Measurements from ENCODE around the gene KRTAP10-7. TPM values are rescaled to one million over a fixed set of nuclear protein-coding genes. Genes with fewer than 3 reads are reported as not detected.

The KRTAP10-7 gene
- total and polyA plus RNA-seq, 7 donors = not detected

- Histone ChIP-seq H3K4me3 (no peak overlapping the region), H3K36me3 (no peaks in the 10 kb centered on the region), H3K4me1 (no peaks in the 10 kb centered on the region), H3K9me3 (no peaks in the 10 kb centered on the region), H3K27ac (no peak overlapping the region), H3K27me3 (peaks cover 0 to under 1% (median 0%) of the 10 kb centered on the region in 3 donors)
- WGBS, 2 donors = 93 to 95% methylated on average over 1 of the region's 1 CpG
- DNase-seq = no peak
- intact Hi-C loops (cut with DNase I) = no loop called here
- TF ChIP-seq CTCF (IDR thresholded peaks at IDR 0.05) = no peak
- no peak for TF ChIP-seq POLR2AphosphoS5 (IDR thresholded peaks at IDR 0.05)
- TF ChIP-seq POLR2A (IDR thresholded peaks at IDR 0.05) = no peak
- no peak for TF ChIP-seq EP300 (IDR thresholded peaks at IDR 0.05)
Measured at GRCh38 chr21:44564099-44564498, 36.3 kb upstream of the KRTAP10-7 start.

GRCh38 chr21:44564886-44565598 lies 35.4 kb upstream of the KRTAP10-7 start:
- no peaks in the 10 kb centered on the region for H3K4me1 ChIP-seq
- H3K27me3 ChIP-seq = no peaks in the 10 kb centered on the region
- no peaks in the 10 kb centered on the region for H3K36me3 ChIP-seq
- no peak overlapping the region for H3K4me3 ChIP-seq
- intact Hi-C loops (cut with DNase I) = no loop called here
- no peak overlapping the region for H3K27ac ChIP-seq
- WGBS, 2 donors = 0 to 37% methylated on average over 1 of the region's 1 CpG
- DNase-seq = no peak
- no peaks in the 10 kb centered on the region for H3K9me3 ChIP-seq
- TF ChIP-seq POLR2A (IDR thresholded peaks at IDR 0.05) (no peak), EP300 (IDR thresholded peaks at IDR 0.05) (no peak), CTCF (IDR thresholded peaks at IDR 0.05) (no peak), POLR2AphosphoS5 (IDR thresholded peaks at IDR 0.05) (no peak)

- H3K27me3 ChIP-seq = no peaks in the 10 kb centered on the region
- H3K9me3 ChIP-seq = peaks cover 0 to 3% (median 0%) of the 10 kb centered on the region in 4 donors
- TF ChIP-seq POLR2A (IDR thresholded peaks at IDR 0.05) (no peak), CTCF (IDR thresholded peaks at IDR 0.05) (no peak), EP300 (IDR thresholded peaks at IDR 0.05) (no peak)
- intact Hi-C loops (cut with DNase I) = no loop called here
- H3K27ac ChIP-seq = no peak overlapping the region
- H3K4me3 ChIP-seq = no peak overlapping the region
- DNase-seq = no peak
- no peaks in the 10 kb centered on the region for H3K4me1 ChIP-seq
- H3K36me3 ChIP-seq = no peaks in the 10 kb centered on the region
- WGBS, 2 donors = 10 to 31% methylated on average over 1 of the region's 1 CpG
Measured at GRCh38 chr21:44566403-44566802, 34.0 kb upstream of the KRTAP10-7 start.

- no peak for DNase-seq
- Histone ChIP-seq H3K9me3 (peaks cover 0 to 3% (median 0%) of the 10 kb centered on the region in 4 donors), H3K27ac (no peak overlapping the region), H3K4me1 (no peaks in the 10 kb centered on the region), H3K27me3 (peaks cover 0 to 4% (median 0%) of the 10 kb centered on the region in 3 donors), H3K36me3 (no peaks in the 10 kb centered on the region), H3K4me3 (no peak overlapping the region)
- 88 to 89% methylated on average over 18 of the region's 18 CpGs for WGBS, 2 donors
- intact Hi-C loops (cut with DNase I) = no loop called here
- TF ChIP-seq CTCF (IDR thresholded peaks at IDR 0.05) = no peak
- no peak for TF ChIP-seq POLR2AphosphoS5 (IDR thresholded peaks at IDR 0.05)
- TF ChIP-seq EP300 (IDR thresholded peaks at IDR 0.05) = no peak
- no peak for TF ChIP-seq POLR2A (IDR thresholded peaks at IDR 0.05)
Measured at GRCh38 chr21:44567481-44568171, 32.8 kb upstream of the KRTAP10-7 start.
